LHCN-M2 (cell line): Measurements from ENCODE around the gene MINDY4. TPM values are rescaled to one million over a fixed set of nuclear protein-coding genes. Genes with fewer than 3 reads are reported as not detected.
A peak's percentile ranks its signal among the peaks of the same experiment; 100 is the strongest.

ENCODE experiments used
- DNase-seq: peaks from one replicate; pipeline ENCODE4 v3.0.0-alpha.2; 2012; ENCODE audit warnings: low read depth
- polyA plus RNA-seq: library from polyadenylated mRNA; unstranded; fragments of >200 nt; gene quantifications from one replicate; pipeline ENCODE4 v1.2.1, GENCODE V29; 2012; ENCODE audit warnings: missing spikeins
- total RNA-seq: library from RNA; depleted of rRNA; stranded (reverse); fragments of >200 nt; gene quantifications from 2 replicates; pipeline ENCODE4 v1.2.3, GENCODE V29; 2014; rRNA removed

MINDY4 gene
- total RNA-seq, result 3.7 and 5.1 TPM in 2 replicates
- 1.4 TPM for polyA plus RNA-seq

DNA sequence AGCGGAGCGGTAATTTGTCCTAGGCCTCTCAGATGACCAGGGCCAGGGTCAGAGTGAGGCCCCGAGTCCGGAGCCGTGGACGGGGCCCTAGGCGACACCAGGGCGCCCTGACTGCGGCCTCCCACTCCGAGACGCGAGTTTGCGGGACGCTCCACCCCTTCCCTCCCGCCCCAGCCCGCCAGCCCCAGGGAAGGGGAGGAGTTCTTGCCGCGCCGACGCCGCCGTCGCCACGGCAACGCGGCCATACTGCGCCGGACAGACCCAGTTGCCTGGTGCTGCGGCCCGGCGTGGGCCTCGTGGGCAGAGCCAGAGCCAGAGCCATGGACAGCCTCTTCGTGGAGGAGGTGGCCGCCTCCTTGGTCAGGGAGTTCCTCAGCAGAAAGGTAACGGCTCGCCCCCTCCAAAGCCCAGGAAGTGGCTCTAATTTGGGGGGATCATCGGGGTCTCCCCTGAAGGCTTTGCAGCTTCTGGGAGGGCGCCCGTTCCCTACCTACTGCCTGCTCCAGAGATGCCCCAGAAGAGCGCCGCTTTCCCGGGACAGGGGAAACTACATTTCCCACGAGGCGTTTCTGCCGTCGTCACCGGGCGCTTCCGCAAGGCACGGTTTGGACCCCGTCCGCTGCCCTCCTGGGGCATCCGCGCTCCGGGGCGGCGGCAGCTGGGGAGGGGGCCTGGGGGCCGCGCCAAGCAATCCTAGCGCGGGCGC, at the start of gene MINDY4:
Gene MINDY4, plus strand, starts transcription at position 244 of the 706 bp plus-strand sequence. Its CDS starts 77 bp downstream, at position 321.
- DNase-seq, result peak; percentile 68

DNA sequence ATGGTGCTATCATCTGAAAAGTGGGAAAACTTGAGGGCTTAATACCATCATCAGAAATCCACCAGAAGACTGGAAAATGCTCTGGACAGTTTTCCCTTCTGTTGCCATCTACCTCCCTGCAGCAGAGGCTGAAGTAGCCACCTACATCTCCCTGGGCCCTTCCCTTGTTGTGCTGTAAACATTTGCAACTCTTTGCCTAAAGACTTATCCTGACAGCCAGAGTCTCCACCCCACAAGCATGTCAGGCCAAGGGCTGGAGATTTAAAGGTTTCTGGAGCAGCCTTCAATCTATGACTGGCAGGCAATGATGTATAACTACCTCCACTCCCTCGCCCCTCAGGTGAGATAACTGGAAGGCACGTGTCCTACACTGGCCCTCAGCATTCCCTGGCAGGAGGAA, 49.0 kb upstream of the MINDY4 start:
- DNase-seq, result no peak

DNA sequence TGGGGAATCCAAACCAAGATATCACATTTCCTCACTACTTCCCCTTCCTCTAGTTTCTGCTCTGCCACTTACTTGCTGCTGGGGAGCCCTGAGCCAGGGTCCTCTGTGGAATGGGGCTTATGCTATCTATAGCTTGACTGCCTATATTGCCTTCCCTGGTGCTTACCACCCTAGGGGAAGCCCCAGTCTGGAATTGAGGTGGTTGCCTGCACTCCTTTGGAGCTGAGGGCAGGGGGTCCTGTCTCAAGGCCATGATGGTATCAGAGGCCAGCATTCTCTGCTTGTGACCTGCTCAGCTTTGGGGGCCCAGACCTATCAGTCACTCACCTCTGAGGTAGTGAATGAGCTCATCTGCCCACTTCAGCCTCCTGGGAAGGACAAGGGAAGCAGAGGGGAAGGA, 48.5 kb upstream of the MINDY4 start:
- no peak for DNase-seq

DNA sequence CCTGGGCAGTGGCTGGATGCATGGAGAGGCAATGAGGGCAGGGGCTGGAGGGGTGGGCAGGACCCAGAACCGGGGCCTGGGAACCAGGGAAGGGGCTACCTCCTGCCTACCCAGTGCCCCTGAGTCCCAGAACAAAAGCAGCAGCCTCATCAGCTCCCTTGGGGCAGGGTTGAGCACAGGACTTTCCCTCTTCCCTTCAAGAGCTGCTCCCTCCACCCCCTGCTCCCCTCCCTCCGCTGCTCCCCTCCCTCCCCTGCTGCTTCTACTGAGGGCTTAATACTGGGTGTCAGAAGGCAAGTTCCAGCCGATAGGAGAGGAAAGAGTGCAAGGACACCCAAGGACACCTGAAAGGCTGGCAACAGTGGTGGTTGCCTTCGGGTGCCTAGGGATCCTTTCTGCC, 47.4 kb upstream of the MINDY4 start:
- DNase-seq, result no peak

DNA sequence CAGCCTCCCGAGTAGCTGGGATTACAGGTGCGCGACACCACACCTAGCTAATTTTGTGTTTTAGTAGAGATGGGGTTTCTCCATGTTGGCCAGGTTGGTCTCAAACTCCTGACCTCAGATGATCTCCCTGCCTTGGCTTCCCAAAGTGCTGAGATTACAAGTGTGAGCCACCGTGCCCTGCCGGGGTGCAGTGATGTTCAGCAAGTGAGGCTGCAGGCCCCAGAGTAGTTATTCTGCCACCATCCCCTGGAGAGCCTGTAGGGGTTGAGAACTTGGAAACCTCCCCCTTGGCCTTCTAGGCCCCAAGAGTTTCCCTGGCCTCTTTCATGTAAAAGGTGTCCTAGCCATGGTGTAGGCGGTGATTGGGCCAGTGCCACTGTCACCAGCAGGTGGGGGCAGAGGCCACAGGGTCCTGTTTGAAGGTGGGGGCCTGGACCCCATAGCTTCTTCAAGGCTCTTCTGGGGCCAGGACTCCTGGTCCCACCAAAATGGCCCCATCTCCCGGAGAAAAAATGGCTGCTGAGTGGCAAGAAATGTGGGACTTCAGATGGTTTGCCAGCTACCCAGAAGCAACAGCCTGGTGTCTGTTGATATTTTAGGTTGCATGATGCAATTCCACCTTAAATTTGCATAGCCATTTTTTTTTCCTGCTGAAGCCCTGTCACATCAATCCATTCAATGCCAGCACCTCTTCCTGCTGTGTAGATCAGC, 44.8 kb upstream of the MINDY4 start:
- no peak for DNase-seq

DNA sequence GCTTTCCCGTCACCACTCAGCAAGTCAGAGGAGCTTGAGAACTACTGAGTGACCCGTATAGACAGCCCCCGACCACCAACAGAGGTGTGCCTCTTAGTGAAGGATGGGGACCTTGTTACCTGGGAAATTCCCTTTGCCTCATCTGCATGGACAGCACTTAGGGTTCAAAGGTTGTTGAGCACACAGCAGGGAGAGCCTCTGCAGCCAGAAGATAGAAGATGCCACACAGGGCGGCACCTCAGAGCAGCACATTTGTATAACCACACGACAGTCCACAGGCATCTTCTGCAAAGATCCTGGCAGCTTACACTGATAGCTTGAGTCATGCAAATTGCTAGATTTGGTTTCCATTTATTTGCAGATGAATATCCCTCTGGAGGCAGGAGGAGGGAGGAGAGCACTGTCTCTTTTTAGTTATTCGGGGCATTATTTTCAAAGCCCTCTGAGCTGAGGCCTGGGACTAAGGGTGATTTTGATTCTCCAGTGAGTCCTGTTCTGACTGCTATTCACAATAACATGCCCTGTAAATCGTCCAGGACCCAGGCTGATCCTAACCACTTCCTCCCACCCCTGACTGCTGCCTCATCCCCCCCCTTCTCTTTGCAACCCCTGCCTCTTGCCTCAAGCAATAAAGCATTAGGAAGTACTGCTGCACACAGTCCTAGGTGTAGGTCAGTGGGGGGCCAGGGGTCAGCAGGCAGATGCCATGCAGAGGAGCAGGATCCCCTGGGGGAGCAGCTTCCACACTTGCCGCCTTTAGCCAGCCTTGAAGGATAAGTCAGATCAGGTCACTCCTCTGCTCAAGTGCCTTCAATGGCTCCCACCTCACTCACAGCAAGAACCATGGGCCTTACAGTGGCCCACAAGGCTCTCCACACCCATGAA, 43.9 kb upstream of the MINDY4 start:
- peak; percentile 14 for DNase-seq

DNA sequence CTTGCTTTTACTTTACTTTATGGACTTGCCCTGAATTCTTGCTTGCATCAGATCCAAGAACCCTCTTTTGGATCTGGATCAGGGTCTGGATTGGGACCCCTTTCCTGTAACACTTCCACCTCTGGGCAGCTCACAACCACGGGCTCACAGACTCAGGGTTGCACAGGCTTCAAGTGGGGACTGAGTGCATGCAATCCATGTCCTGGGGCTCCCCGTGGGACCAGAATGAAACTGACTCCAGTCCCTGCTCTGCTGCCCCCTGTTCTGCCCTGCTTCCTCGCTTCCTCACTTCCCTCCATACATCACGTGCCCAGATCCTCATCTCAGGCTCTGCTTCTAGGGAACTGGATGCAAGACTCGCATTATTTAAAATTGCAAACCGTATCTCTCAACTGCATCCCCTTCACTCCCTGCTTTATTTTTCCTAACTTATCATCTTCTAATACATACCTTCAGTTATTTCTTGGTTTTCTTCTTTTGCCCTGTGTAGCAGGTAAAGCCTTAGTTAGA, 42.6 kb upstream of the MINDY4 start:
- no peak for DNase-seq

DNA sequence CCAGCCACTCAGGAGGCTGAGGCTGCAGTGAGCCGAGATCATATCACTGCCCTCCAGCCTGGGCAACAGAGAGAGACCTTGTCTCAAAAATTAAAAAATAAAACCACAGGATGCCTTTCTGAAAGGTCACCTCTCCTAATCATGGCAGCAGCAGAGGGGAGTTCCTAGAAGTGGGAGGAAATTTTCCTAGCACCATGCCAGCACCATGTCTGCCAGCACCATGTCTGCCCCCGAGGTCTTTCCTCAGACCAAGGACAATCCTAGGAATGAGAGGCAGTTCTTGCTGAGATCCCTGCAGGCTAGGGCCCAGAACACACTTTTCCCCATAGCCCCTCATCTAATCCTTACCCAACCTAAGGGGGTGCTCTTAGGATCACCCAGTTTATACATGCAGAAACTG, 41.6 kb upstream of the MINDY4 start:
- DNase-seq, result no peak

DNA sequence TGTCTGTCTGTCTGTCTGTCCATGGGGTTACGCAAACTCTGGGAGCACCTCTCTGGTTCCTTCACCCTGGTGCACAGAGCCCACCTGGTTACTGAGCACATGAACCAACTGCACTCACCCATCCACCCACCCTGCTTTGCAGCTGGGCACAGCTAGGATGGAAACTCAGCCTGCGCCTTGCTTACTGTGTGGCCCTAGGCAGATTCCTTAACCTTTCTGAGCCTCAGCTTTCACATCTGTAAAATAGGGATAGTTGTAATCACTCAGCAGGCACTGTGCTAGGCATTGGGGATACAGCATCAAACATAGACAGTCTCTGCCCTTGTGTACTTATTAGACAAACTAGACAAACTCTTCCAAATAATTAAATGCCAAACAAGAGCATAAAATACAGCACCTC, 41.1 kb upstream of the MINDY4 start:
- DNase-seq, result no peak

DNA sequence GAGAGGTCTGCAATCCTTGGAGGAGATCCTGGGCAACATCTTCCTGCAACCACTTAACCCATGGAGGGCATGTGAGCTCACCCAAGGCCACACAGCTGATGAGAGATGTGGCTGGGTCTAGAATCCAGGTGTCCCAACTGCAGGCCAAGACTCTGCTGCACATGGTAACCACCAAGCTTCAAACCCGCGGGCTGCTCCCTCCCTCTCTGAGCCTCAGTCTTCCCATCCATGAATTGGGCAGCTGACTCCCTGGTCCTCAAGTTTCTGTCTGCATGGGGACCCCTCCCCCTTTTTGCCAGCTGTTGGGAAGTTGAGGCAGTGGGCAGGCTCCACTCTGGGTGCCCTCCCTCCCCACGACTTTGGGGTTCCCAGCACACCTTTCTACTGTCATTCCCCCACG, 40.2 kb upstream of the MINDY4 start:
- no peak for DNase-seq

DNA sequence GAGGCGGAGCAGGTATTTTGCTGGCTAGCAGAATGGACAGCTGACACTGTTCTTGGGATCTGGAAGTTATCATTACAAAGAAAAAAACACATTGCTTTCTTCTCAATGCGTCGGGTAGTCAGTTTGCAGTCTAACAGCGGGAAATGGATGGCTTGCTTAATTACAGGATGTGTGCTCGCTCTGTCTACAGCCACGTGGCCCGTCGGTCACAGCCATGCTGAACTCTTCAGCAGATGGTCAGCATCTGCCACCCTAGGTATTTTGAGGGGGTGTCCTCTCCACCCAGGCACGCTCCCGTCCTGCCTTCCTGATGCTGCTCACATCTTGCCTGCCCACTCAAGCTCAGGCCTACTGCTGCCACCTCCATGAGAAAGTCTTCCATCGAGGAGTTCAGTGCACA, 39.6 kb upstream of the MINDY4 start:
- peak; percentile 8 for DNase-seq

DNA sequence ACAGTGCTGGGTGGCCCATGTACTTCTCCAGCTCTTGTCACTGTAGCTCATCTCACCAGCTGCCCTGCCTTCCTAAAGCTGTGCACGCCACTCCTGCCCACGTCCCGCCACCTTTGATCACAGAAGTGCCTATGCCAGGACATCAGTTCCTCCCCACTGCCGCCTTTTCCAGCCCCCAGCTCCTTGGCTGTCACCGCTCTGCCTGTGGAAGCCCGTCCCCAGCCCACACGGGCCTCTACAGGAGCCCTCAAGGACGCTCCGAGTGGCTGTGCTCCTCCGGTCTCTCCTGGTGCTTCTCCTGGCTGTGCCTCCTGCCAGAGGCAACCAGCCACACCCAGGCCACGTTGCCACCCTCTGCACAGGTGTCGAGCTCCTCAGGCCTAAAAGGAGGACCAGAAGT, 38.6 kb upstream of the MINDY4 start:
- no peak for DNase-seq

DNA sequence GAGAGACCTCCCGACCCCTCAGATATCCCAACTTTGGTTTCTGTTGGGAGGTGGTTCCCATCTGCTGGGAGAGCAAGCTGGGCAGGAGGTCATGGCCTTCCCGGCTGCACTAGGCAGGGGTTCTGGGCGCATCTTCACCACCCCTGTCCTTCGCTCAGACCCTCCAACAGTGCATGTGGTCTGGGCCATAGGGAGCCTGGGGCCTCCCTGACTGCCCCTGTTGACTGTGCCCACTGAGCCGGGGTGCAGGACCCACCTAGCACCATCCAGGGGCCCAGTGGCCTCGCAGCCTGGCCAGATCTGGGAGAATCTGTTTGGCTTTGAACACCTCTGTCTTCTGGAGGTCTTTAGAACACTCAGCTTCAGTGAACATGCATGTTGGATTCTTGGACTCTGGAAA, 38.0 kb upstream of the MINDY4 start:
- no peak for DNase-seq

DNA sequence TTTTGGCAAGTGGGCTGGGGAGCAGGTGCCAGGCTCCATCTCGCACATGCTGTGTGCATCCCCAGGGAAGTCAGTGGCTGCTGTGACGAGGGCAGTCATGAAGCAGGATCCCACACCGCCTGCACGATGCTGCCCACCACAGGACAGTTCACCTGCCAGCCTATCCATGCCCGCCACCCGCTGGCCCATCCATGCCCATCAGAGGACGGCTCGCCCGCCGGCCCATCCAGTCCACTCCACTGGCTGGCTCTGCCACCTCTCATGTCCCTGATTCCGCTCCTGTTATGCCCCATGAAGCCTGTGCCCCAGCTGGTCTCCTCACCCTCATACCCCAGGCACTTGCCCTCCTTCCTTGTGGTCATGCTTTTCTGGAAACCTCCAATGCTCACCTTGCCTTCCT, 37.5 kb upstream of the MINDY4 start:
- DNase-seq, result no peak

DNA sequence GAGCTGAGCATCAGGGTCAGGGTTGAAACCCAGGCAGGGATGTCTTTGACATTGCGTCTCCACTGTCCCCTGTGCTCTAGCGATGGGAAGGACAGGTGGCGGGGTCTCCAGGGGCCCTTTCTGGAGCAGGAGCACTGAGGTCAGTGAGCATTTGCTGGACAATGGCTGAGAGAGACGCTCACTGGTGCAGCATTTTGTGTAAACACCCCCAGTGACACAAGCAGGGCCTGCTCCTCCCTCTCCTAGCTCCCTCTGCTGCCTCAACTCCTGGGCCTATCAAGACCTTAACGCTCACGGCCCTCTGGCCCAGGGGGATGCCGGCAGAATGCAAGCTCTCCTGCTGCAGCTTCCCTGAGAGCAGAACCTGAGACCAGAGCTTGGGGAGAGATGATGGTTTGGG, 36.7 kb upstream of the MINDY4 start:
- no peak for DNase-seq

DNA sequence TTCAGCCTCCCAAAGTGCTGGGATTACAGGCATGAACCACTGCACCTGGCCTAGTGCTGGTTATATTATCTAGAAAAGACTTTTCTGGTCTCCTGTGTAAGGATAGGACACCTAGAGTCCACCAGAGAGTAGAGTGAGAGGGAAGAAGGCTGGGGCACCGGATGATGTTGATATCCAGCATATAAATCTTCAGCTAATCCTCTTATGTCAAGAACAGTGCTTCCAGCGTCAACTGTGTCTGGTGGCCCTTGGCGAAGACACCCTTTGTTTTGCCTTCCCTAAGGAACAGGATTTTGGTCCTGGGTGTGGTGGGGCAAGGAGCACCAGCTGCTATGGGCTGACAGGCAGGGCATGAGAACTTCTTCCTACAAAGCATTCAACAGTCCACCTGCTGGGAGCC, 35.6 kb upstream of the MINDY4 start:
- no peak for DNase-seq

DNA sequence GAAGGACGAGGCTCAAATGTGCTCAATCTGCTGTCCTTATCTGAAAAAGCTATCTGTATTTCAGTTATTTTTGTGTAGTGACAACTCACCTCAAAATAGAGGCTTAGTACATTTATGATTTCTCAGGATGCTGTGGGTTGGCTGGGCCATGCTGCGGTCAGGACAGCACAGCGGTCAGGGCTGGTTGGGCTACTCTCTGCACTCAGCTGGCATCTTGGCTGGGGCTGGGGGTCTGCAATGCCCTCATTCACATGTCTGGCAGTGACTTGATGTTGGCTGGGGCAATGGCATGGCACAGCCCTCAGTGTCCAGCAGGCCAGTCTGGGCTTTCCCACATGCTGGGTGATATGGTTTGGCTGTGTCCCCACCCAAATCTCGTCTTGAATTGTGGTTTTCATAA, 34.9 kb upstream of the MINDY4 start:
- no peak for DNase-seq

DNA sequence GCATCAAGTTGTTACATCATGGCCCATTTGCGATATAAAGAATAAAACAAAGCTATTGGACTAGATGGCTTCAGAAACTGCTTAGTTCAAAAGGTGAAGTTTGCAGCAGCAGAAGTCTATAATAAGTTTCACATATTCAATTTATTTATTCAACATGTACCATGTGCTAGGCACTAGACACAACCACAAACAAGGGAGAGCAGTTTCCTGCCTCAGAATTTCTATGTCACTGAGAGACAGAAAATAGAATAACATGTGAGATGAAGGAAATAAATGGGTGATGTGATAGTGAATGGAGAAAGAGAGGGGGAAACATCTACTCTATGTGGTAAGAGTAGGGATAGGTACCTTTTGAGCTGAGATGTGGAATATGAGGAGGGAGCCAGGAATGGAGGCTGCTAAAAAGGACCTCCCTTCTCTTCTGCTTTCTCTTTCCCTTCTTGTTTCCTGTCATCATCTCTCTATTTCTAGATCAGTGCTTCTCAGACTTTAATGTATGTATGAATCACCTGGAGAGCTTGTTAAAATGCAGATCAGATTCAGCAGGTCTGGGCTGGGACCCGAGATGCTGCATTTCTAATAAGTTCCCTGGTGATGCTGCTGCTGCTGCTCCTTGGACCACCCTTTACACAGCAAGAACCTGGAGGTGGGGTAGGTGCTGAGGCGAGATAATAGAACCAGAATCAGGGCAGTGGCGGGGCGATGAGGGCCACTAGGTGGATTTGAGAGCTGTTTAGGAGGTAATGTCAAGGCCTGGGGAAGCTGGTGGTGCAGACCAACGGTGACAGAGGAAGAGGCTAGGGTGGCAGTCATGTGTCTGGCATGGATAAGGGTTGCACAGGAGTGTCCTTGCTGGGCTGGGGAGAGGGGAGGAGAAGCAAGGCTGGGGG, 32.9 kb upstream of the MINDY4 start:
- no peak for DNase-seq

DNA sequence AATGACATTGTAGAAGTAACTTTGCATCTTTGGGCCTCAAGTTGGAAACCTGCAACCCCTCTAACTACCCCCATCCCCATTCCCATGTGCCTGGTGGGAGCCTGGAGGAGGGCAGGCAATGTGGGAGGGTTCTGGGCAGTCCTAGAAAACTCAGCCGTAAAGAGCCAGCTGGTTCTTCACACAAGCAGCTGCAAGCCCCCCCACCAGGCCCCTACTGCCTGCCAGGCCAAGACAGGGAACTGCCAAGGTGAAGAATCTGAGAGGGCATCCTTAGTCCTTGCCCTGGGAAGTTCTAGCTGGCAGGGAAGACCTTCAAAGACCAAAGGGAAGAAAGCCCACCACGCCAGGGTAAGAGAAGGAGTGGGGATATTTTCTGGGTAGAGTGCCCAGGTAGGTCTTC, 31.5 kb upstream of the MINDY4 start:
- DNase-seq, result no peak

DNA sequence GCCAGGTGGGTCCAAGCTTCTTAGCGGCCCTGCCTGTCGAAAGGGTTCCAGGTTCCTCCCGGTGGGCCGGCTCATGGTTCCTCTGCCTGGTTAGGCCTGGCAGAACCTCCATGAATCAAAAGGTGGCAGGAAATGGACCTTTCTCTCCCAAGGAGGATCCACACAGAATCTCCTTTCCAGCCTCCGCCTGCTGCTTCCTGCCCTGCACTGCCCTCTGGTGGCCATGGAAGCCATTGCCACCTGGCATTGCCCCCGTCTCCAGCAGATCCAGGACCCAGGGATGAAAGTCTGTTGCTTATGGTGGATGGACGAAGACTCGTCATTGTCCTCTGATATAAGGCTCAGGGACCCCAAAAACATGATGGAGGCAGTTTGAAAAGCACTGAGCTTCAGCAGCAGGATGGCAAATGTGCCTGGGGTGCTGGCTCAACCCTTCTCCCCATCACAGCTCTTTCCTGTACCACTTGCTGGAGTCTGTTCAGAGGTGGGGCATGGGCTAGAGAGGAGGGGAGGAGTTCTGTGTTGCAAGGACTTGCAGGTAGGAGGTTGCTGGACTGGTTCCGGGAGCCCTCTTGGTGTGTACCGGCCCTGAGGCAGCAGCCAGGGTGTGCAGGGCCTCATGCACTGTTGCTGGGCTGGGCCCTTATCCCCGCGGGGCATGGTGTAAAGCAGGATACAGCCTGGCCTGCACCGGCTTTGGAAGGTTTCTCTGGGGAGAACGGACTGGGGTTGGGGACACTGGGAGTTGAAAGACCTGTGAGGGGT, 30.6 kb upstream of the MINDY4 start:
- peak; percentile 55 for DNase-seq
